Measurements from ENCODE around the gene DNAJB11.

DNAJB11 gene

GRCh38 chr3:186536883-186537844 is 33.4 kb upstream of the DNAJB11 start:
- TF ChIP-seq GATA3 (IDR thresholded peaks at IDR 0.05; ENCODE audit: low read depth, low read length) (0 out of 2 replicates have a peak, but pooled peaks have one; percentile 45), GATA2 (IDR thresholded peaks at IDR 0.05; ENCODE audit: low read depth, low read length) (peak; percentile 61; the same call in 1 of the 2 replicates)

- no peak for TF ChIP-seq GATA3 (IDR thresholded peaks at IDR 0.05; ENCODE audit: low read depth, low read length)
- no peak for TF ChIP-seq GATA2 (IDR thresholded peaks at IDR 0.05; ENCODE audit: low read depth, low read length)
Observed at GRCh38 chr3:186538779-186539178, 31.7 kb upstream of the DNAJB11 start.

GRCh38 chr3:186540221-186540834 is 30.2 kb upstream of the DNAJB11 start:
- TF ChIP-seq GATA2 (IDR thresholded peaks at IDR 0.05; ENCODE audit: low read depth, low read length) (no peak), GATA3 (IDR thresholded peaks at IDR 0.05; ENCODE audit: low read depth, low read length) (no peak)

GRCh38 chr3:186540835-186541226 is 29.7 kb upstream of the DNAJB11 start:
- no peak for TF ChIP-seq GATA2 (IDR thresholded peaks at IDR 0.05; ENCODE audit: low read depth, low read length)

- TF ChIP-seq GATA3 (IDR thresholded peaks at IDR 0.05; ENCODE audit: low read depth, low read length) = no peak
- no peak for TF ChIP-seq GATA2 (IDR thresholded peaks at IDR 0.05; ENCODE audit: low read depth, low read length)
Observed at GRCh38 chr3:186544281-186544680, 26.2 kb upstream of the DNAJB11 start, which contains the start of gene CRYGS. TSS of gene CRYGS (minus strand) at chr3:186544380. CDS start at chr3:186544326, 54 bp downstream.

GRCh38 chr3:186549497-186549896 is 21.0 kb upstream of the DNAJB11 start:
- TF ChIP-seq GATA3 (IDR thresholded peaks at IDR 0.05; ENCODE audit: low read depth, low read length) (no peak), GATA2 (IDR thresholded peaks at IDR 0.05; ENCODE audit: low read depth, low read length) (no peak)

- TF ChIP-seq GATA2 (IDR thresholded peaks at IDR 0.05; ENCODE audit: low read depth, low read length) (no peak), GATA3 (IDR thresholded peaks at IDR 0.05; ENCODE audit: low read depth, low read length) (no peak)
Observed at GRCh38 chr3:186551387-186551786, 19.1 kb upstream of the DNAJB11 start.

- TF ChIP-seq GATA2 (IDR thresholded peaks at IDR 0.05; ENCODE audit: low read depth, low read length) (no peak), GATA3 (IDR thresholded peaks at IDR 0.05; ENCODE audit: low read depth, low read length) (no peak)
Observed at GRCh38 chr3:186552408-186553031, 18.0 kb upstream of the DNAJB11 start.

- TF ChIP-seq GATA3 (IDR thresholded peaks at IDR 0.05; ENCODE audit: low read depth, low read length) (no peak), GATA2 (IDR thresholded peaks at IDR 0.05; ENCODE audit: low read depth, low read length) (no peak)
Observed at GRCh38 chr3:186564586-186564985, 5.9 kb upstream of the DNAJB11 start.

- TF ChIP-seq GATA2 (IDR thresholded peaks at IDR 0.05; ENCODE audit: low read depth, low read length) (no peak), GATA3 (IDR thresholded peaks at IDR 0.05; ENCODE audit: low read depth, low read length) (no peak)
Observed at GRCh38 chr3:186566772-186567071, 3.8 kb upstream of the DNAJB11 start.

GRCh38 chr3:186567072-186567921 is 3.2 kb upstream of the DNAJB11 start, which contains the start of gene TBCCD1:
TSS of gene TBCCD1 (minus strand) at chr3:186567339. CDS start at chr3:186564329, 3,010 bp downstream.
- TF ChIP-seq GATA3 (IDR thresholded peaks at IDR 0.05; ENCODE audit: low read depth, low read length) = no peak
- 0 out of 2 replicates have a peak, but pooled peaks have one; percentile 9 for TF ChIP-seq GATA2 (IDR thresholded peaks at IDR 0.05; ENCODE audit: low read depth, low read length)

GRCh38 chr3:186569779-186570095 is 783 bp upstream of the DNAJB11 start:
- TF ChIP-seq GATA3 (IDR thresholded peaks at IDR 0.05; ENCODE audit: low read depth, low read length) = no peak
- no peak for TF ChIP-seq GATA2 (IDR thresholded peaks at IDR 0.05; ENCODE audit: low read depth, low read length)

- TF ChIP-seq GATA2 (IDR thresholded peaks at IDR 0.05; ENCODE audit: low read depth, low read length) (no peak), GATA3 (IDR thresholded peaks at IDR 0.05; ENCODE audit: low read depth, low read length) (no peak)
Observed at GRCh38 chr3:186570941-186571643, 572 bp downstream of the DNAJB11 start.
